Measurements from ENCODE around the gene DROSHA. TPM values are rescaled to one million over a fixed set of nuclear protein-coding genes. Genes with fewer than 3 reads are reported as not detected.

DROSHA gene
- total RNA-seq, 1 experiment from 2014 or later: 106 TPM

GRCh38 chr5:31445041-31445600 is 86.8 kb downstream of the DROSHA start:
- no peaks in the 10 kb centered on the region for H3K4me1 ChIP-seq (ENCODE audit: insufficient read depth, low read length)
- no peaks in the 10 kb centered on the region for H3K9me3 ChIP-seq (ENCODE audit: control insufficient read depth, low read depth, low read length)
- H2AFZ ChIP-seq (ENCODE audit: low read length): no peak overlapping the region
- Mint-ChIP-seq H3K27me3 (ENCODE audit: low read depth) (no peaks in the 10 kb centered on the region), H3K4me1 (peaks cover 10 to 17% of the 10 kb centered on the region in 2 experiments), H3K9me3 (no peaks in the 10 kb centered on the region), H3K4me3 (no peak overlapping the region), H3K27ac (peak overlapping the region; percentile 50 to 88 (median 57); a peak in 6 of 7 replicates), H3K36me3 (ENCODE audit: insufficient read depth in 1 of 3, low read depth in 3 of 3) (peaks cover 37 to 53% (median 51%) of the 10 kb centered on the region in 3 experiments; a peak in 6 of 7 replicates)
- H2BK120ac ChIP-seq (ENCODE audit: low read depth, low read length, poor library complexity, severe bottlenecking): no peak overlapping the region
- no peak overlapping the region for H3K23ac ChIP-seq (ENCODE audit: insufficient read length, low read depth, low read length)
- no peak overlapping the region for H3T11ph ChIP-seq (ENCODE audit: low read length)
- no CpG with 5 or more reads among the region's 4 CpGs for WGBS (ENCODE audit: extremely low coverage, insufficient read length, low lambda C conversion rate)
- H3K27ac ChIP-seq (ENCODE audit: insufficient read length, low read depth, low read length): no peak overlapping the region
- H4K91ac ChIP-seq (ENCODE audit: insufficient read length, low read depth, low read length): no peak overlapping the region
- H3K27me3 ChIP-seq (ENCODE audit: insufficient read depth, low read length): no peaks in the 10 kb centered on the region
- no peaks in the 10 kb centered on the region for H3K23me2 ChIP-seq (ENCODE audit: insufficient read length, low read depth, low read length, poor library complexity, severe bottlenecking)
- H3K79me2 ChIP-seq (ENCODE audit: insufficient read depth, low read length): no peaks in the 10 kb centered on the region
- no peak overlapping the region for H3K4ac ChIP-seq (ENCODE audit: low read depth, low read length)
- H3K14ac ChIP-seq (ENCODE audit: insufficient read depth, low read length): no peak overlapping the region
- no peak overlapping the region for H4K8ac ChIP-seq (replicated peaks; ENCODE audit: insufficient read length, low read depth, low read length)
- no peak overlapping the region for H3K9ac ChIP-seq (ENCODE audit: extremely low read depth, insufficient read length, low read length)
- no peak overlapping the region for H2AK5ac ChIP-seq (ENCODE audit: insufficient read length, low read length)
- H4K5ac ChIP-seq (ENCODE audit: insufficient read length, low read depth, low read length): no peak overlapping the region
- no peak for DNase-seq
- no peak overlapping the region for H2BK5ac ChIP-seq (ENCODE audit: insufficient read length, low read length)
- H3K79me1 ChIP-seq (ENCODE audit: insufficient read depth, low read depth, low read length, poor library complexity, severe bottlenecking): no peaks in the 10 kb centered on the region
- no peak overlapping the region for H2BK15ac ChIP-seq (ENCODE audit: low read depth, low read length)
- no peak for TF ChIP-seq CTCF (conservative IDR thresholded peaks at IDR 0.05)
- H4K20me1 ChIP-seq (ENCODE audit: control insufficient read depth, insufficient read depth, insufficient read length): no peaks in the 10 kb centered on the region
- no peak overlapping the region for H3K18ac ChIP-seq (ENCODE audit: insufficient read length, low read depth, low read length)
- no peak overlapping the region for H3K56ac ChIP-seq (ENCODE audit: insufficient read length, low read depth, low read length)
- no peak overlapping the region for H2BK20ac ChIP-seq (ENCODE audit: low read depth, low read length, poor library complexity, severe bottlenecking)
- no peak overlapping the region for H2BK12ac ChIP-seq (ENCODE audit: insufficient read length, low read depth, low read length)
- H3K4me2 ChIP-seq (ENCODE audit: insufficient read depth, insufficient read length, low read length): no peak overlapping the region

Measured in H9 (cell line).